Fibroblast of skin of back (primary cell): ENCODE measurements around the gene PRRG4.
A peak's percentile ranks its signal among the peaks of the same experiment; 100 is the strongest.
"Not testable (repeated sequence)": the region's sequence is repeated elsewhere in the genome, so short reads cannot be mapped to it uniquely, and the experiment has no call there.

ENCODE experiments used
- DNase-seq: peaks from one replicate; pipeline ENCODE4 v3.0.0-alpha.2; 2013

PRRG4 gene

DNA sequence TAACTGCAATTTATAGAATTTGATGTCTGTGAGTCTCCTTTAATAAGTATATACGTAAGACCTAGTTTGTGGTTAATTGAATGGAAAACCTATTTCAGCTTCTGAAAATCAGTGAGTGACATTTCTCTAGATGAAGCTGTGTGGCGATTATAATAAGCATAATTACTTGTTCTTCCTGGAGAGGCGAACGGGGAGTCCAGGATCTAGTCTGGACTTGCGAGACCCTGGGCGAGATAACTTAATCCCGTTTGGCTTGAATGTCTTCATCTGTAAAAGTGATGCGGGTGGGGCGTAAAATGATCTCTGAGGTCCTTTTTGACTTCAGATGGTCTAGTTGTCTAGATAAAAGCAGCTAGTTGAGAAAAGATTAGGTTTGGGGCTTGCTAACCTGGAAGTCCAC, 1.1 kb downstream of the PRRG4 start:
- DNase-seq = no peak

DNA sequence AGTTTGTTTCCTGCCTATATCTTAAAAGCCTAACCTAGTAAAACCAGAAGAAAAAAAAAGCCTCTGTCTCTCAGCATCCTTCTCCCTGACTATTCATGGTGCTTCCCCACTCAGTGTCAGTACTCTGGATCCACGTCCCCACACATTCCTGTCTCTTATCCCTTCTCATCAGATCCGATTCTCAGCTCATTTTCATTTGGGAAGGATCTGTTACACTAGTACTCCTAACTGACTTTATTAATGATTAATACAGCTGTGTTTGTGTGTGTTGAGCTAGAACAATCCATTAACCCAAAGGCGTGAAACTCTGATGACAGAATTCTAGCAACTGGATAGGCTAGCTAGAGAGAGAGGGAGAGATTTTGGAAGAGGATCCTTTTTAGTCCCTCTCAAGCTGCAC, 1.5 kb downstream of the PRRG4 start:
- no peak for DNase-seq

DNA sequence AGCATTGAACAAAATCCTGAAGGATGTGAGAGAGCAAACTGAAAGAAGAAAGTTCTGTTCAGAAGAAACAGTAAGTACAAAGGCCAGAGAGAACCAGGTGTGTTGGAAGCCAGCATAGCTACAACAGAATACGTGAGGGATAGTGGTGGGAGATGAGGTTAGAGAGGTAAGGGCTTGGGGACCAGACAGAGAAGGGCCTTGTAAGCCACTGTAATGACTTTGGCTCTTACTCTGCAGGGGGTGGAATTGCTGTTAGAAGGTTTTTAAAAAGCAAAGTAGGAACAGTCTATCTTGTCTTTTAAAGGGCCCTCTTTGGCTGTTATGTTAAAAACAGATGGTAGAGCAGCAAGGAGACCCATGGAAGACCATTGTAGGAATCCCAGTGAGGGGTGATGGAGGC, 4.2 kb downstream of the PRRG4 start:
- no peak for DNase-seq

DNA sequence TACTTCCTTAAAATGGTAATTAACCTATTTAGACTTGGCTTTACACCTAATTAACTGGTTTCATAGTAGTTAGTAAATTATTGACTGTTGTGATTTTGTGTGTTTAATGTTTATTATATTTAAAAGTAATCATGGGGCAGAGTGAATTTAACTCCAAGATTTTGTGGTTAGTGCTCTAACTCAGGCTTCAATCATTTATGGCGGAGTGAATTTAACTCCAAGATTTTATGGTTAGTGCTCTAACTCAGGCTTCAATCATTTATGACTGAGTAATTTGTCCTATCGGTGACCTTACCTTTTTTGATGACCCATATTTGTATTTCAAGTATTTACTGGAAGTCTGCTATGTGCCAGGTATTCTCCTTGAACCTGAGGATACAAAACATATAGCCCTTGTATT, 7.2 kb downstream of the PRRG4 start:
- DNase-seq = no peak

DNA sequence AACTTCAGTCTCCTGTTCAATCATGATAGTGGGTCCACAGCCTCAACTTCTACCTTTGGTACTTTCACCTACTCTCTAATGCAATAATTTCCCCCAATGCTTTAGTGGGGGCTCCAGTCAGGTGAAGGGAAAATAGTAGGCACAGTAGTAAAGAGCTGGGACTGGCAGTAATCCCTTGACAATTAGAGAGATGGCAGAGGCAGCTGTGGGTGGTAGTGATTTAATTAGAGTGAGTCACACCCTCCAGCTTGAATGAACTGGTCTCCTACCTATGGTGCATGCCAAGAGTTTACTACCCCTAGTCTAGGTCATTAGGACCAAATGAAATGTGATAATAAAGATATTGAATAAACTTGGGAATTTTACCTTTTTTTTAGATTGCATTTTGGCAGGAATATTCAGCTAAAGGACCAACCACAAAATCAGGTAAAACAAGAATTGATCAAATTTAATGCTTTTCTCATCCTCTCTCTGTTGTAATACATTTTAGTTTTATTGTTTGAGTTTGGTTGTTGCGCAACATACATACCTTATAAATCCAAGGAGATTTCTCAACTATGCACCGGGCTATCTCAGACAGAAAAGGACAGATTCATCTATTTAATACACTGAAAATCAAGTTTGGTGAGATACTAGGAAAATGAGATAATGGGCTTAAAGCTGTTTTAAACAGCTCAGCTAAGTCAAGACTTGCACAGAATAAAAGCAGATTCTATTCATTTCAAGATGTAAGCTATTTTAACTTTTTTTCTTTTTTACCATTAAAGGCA, 9.0 kb downstream of the PRRG4 start:
- DNase-seq = no peak

DNA sequence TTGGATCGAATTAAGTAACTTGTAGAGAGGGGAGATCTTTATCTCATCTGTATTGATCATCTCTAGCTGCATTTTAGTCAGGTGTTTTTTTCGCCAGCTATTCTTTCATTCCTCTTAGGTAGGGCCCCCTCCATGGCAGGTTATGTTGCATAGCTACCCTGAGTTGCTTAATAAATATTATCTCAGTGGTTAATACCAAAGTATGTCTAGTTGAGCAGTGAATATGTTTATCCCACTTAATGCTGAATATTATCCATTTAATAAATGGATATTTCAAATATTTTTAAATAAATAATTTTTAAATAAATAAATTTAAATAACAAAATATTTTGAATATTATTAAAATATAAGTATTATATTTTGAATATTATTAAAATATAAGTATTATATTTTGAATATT, 9.6 kb downstream of the PRRG4 start:
- DNase-seq = no peak

DNA sequence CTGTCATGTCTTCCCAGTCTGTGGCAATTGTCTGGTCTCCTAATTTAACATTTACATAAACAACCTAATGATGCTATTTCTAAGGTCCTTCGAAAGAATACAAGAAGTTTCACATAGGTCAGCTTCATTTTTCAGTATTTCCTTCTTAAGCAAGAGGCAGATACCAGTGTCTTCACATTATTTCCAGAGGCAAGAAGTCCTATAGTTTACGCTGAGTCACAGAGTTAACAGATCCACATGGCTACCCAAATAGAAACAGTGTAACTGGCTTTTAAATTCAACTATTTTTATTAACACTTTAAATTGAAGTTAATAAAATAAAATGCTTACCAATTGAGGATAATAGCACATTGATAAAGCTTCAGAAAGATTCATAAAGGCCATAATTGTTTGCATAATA, 10.9 kb downstream of the PRRG4 start:
- DNase-seq = no peak

DNA sequence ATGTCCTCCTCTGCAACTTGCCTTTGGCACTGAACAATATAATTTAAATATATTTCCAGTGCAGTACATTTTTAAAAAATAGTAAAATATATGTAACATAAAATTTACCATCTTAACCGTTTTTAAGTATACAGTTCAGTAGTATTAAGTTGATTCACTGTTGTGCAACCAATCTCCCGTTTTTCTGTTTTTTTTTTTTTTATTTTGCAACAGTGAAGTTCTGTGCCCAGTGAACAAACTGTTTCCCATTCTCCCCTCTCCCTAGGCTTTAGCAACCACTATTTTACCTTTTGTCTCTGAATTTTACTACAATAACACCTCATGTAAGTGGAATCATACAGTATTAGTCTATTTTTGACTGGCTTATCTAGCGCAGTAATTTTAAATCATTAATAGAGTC, 13.8 kb downstream of the PRRG4 start:
- DNase-seq = no peak

DNA sequence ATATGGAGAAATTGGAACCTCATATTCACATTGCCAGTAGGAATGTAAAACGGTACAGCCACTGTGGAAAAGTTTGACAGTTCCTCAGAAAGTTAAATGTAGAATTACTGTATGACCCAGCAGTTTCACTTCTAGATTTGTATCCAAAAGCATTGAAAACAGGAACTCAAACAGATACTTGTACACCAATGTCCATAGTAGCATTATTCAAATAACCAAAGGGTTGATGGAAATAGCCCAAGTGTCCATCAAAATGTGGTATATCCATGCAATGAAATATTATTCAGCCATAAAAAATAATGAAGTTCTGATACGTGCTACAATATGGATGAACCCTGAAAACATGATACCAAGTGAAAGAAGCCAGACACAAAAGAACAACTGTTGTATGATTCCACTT, 17.8 kb downstream of the PRRG4 start:
- no peak for DNase-seq

DNA sequence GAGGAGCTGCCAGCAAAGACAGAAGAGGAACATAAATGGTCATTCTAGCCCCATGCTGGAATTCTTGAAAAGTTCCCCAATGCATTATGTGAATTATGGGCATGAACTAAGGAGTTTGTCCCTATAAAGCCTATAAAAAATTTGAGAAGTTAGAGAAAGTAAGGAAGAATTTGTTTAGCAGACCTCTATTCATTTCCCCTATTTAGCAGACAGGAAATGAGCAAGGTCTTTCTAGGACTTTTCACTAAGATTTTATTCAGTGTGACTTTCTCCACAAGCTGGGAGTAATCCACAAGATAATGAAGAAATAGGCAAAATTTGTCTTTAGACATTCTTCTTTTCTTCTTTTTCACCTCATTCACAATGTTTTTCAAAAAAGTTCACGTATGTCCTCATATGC, 20.0 kb downstream of the PRRG4 start:
- DNase-seq = no peak

DNA sequence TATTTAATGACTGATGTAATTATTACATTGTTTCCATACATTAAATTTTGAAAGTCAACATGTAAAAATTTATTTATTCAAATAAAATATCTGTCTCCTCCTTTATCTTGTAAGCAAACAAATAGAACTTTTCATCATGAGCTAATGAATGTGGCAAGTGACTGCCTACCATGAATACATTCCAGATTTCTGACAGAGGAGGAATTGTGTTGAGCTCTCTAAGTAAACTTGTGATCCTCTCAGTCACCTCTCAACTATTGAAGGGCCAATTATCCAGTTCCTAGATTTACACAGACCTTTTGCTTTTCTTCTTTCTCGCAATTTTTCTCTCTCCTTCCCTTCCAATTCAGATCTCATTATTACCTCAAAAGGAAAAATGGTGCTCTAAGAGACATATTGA, 21.5 kb downstream of the PRRG4 start:
- DNase-seq = no peak

DNA sequence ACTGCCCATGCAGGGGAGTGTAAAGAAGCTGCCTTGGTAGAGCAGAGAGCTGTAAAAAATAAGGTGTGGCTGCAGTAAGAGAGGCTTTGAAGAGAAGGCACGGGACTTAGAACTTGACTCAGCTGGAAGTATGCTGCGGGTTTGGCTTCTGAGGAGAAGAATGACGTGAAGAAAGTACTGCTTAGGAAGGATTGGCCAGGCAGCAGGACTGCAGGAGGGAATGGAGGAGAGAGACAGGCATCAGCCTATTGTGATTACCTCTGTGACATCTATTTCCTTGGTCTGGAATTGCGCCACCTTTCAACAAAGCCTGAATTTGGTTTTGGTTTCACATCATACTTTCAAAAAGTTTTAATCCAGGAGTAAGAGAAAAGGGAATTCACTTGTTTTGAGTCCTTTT, 22.5 kb downstream of the PRRG4 start:
- peak; percentile 7 for DNase-seq

DNA sequence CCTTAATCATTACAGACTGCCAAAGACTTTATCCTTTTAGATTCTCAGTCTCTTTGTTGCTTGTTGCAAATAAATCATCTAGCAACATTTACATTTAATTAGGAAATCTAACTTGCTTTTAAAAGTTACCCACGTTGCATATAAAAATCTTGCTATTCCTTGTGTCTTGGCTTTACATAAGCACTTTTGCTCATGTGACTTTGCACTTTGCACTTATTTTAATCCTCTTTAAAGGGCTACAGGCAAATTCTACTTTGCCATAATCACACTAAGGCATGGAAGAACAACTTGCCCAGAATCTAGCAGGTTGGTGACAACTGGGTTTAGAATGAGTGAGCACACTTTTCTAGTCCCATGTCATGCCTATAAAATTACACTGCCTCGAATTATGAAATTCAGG, 25.9 kb downstream of the PRRG4 start:
- DNase-seq = no peak

DNA sequence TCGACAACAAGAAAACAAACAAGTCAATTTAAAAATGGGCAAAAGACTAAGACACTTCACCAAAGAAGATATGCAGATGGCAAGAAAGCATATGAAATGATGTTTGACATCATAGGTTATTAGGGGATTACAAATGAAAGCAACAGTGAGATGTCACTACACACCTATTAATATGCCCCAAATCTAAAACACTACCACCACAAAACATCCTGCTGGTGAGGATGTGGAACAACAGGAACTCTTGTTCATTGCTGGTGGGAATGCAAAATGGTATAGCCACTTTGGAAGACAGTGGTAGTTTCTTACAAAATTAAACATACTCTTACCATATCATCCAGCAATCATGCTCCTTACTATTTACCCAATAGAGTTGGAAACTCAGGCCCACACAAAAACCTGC, 29.0 kb downstream of the PRRG4 start:
- no peak for DNase-seq

DNA sequence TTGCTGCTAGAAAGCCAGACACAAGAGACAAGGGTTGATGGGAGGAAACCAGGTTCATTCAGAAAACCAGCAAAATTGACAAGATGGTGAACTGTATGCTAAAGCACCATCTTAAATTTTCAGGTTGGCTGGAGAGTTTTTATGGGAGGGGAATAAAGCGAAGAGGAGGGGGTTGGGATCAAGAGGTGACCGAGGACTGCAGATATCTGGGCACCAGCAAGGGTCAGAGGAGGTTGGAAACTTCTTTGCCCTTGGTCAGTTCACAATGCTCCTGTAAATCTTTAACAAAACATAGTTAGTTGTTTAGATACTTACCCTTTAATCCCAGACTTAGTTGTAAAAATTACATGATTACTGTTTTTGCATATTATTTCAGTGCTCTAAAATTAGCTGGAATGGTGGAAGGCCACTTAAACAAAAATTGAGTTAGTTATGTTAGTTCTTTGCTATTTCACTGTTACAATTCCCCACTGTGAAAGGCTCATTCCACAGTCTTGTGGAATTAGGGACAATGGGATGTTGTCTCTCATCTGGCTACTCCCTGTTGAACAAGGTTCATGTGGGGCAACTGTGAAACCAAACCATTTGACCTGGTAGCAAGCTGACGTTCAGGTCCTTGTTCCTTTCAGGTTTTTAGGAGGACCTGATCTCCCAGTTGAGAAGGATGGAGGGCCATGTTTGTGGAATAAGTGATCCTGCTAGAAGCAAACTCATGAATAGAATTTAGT, 32.3 kb downstream of the PRRG4 start:
- no peak for DNase-seq

DNA sequence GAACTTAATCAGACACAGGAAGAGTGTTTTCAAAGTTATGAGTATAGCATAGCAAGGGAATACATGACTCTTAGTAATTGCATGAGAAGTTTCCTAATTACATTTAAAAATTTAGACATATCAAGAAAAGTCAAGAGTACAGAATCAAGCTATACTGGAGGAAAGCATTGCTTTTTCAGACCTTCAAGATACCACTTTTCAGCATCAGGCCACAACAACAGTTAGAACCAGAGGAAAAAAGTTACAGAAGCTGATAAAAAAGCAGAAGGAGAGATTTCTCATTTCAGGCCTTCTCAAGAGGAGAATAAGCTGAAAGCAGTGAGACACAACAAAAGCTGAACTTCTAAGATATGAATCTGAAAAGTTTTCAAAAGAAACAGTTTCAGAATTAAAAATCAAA, 34.8 kb downstream of the PRRG4 start:
- DNase-seq = no peak

DNA sequence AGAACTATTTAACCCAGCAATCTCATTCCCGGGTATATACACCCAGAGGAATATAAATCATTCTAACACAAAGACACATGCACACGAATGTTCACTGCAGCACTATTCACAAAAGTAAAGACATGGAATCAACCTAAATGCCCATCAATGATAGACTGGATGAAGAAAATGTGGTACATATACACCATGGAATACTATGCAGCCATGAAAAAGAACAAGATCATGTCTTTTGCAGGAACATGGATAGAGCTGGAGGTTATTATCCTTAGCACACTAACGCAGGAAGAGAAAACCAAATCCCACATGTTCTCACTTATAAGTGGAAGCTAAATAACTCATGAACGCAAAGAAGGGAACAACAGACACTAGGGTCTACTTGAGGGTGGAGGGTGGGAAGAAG, 39.0 kb downstream of the PRRG4 start:
- not testable (repeated sequence) for DNase-seq

DNA sequence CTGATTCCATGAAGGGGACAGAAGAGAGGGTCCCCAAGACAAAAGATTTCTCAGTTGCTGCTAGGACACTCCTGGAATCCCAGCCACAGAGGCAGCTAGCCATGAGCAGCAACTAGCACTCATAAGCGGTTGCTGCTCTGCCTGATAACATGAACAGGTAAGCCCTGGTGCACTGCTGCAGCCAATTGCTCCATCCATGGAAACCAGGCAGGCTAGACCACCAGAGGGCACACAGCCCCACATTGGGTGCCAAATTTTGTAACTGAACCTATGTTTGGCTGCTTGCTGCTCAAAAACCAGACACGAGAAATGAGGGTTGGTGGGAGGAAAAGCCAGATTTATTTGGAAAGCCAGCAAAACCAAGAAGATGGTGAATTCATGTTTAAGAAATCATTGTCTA, 40.9 kb downstream of the PRRG4 start:
- DNase-seq = no peak

DNA sequence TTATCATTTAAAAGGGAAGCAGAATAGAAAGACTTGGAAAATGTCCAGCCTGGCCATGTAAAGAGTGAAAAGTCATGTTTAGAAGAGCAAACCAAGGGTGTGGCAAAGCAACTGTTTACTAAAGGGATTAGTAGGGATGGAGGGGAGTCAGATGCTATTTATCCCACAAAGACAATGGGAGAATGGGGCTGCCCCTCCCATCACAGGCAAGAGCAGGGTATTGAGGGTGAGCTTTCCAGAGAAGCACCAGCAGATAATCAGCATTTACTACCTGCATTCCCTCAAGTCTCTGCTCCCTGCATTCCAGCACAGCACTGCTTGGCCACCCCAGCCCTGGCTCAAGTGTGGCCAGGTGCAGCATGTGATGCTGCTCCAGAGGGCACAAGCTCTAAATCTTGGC, 44.4 kb downstream of the PRRG4 start:
- DNase-seq = no peak

DNA sequence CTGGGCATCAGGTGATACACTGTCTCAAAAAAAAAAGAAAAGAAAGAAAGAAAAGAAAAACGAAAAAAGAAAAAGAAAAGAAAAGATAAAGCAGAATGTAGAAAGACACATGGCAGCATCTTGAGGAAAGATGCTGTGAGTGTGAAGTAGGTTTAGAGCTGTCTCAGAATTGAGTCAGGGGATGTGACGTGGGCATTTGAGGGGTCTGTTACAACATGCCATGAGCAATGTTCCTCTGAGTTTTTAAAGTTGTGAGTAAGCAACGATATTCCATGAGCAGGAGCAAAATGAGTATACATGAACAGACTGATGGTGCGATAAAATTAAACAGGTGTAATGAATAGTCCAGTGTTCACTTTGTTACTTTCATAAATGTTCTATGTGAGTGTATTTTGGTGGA, 51.6 kb downstream of the PRRG4 start:
- DNase-seq = no peak

DNA sequence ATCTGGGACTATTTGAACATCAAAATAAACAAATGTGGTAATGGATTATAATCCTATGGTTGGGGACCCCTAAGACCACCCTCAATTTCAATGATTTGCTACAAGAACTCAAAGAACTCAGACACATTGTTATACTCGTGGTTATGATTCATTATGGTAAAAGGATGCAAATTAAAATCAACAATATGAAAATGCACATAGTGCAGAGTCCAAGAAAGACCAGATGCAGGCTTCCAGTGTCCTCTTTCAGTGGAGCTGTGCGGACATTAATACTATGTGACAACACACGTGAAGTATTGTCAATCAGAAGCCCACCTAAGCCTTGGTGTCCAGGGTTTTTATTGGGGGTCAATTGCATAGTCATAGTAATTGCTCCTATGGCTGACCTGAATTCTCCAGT, 53.7 kb downstream of the PRRG4 start:
- DNase-seq = no peak

DNA sequence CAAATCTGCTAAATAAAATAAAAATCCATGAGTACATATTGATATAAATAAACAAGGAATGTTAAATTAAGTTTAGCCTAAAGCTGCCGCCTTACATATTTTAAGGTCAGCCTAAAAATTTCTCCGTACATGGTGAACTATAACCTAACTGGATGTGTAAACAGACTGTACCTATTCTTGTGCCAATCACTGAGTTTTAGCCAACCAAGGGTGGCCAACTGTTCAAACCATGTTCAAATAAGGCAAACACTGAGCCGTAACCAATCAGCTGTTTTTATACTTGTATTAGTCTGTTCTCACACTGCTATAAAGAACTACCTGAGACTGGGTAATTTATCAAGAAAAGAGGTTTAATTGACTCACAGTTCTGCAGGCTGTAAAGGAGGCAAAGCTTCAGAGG, 54.3 kb downstream of the PRRG4 start:
- no peak for DNase-seq

DNA sequence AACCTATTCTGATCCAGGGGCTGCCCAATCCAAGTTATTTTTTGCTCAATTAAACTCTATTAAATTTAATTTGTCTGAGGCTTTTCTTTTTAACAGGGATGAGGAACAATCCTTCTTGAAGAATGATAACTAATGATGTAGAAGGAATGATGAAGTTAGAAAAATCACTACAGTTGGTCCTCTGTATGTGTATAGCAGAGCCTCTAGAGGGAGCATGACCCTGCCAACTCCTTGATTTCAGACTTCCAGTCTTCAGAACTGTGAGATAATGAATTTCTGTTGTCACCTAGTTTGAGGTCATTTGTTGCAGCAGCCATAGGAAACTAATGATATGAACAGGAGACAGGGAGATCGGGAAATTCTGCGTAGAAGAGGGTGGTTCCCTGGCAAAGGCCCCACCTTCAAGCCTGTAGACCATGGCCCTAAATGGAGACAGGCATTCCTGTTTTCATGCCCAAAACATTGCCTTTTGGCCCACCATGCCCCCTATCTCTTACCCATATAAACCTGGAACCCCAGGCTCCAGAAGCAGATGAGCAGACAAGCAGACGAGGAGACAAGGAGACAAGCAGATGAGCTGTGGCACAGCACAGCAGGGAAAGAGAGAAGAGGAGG, 55.1 kb downstream of the PRRG4 start:
- peak; percentile 9 for DNase-seq

DNA sequence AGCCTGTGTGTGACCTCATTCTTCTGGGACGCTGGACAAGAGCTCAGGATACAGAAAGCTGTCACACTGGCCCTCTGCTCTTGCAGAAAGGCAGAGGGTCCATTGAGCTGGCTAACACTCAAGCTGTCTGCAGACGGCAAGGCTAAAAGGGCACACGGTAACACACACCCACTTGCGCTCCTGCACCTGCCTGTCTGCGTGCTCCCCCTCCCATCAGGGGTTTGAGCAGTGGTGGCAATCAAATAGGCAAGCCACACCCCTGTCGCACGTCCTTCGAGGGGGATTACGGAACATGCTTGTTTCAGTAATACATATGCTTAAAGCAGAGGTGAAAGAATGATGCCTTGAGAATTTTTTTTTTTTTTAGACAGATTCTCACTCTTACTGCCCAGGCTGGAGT, 55.8 kb downstream of the PRRG4 start:
- no peak for DNase-seq
